ENCODE data around the gene PSG6. TPM values are rescaled to one million over a fixed set of nuclear protein-coding genes. Genes with fewer than 3 reads are reported as not detected.
"Not testable (repeated sequence)": the region's sequence is repeated elsewhere in the genome, so short reads cannot be mapped to it uniquely, and the experiment has no call there.

The PSG6 gene
- polyA plus RNA-seq: not detected

DNA sequence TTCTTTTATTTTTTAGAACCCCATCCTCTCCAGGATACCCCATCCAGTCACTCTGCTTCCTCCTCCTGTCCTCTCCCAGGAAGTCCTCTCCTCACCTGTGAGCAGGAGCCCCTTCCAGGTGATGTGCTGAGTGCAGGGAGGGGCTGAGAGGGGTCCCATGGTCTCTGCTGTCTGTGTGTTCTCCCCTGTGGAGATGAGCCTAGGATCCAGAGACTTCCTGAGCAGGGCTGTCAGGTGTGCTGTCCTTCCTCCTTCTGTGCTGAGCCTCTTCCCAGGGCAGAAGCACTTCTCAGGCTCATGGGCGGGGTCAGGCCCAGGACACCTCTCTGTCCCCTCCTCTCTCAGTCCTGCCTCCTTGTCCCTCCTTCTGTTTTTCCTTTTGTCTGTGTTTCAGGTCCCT is at the start of gene PSG6:
Gene PSG6 (minus strand): TSS at position 261 of the 400 bp plus-strand sequence. CDS start 102 bp downstream, at position 159.
- not testable (repeated sequence) for H3K27ac ChIP-seq (ENCODE audit: low read depth, low read length)
- 81 to 90% (median 86%) methylated on average over 1 of the region's 1 CpG for WGBS, 3 donors

DNA sequence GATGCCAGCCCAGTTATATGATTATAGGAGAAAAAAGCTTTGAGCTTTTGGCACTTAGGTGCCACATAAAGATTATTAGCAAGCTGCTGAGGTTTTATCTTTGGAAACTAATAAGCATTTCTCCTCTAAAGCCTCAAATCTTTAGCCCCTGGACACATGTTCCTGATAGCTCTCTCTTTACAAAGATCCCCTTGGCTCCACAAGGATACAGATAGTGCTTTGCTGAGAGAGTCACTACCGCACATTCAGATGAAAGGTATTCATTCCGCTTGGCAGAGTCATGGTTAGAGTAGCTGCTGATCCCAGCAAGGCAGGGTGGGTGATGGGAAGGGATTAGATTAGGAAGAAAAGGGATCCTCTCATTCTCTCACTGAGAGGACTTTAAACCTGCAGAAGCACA is 47.5 kb upstream of the PSG6 start:
- H3K27ac ChIP-seq (ENCODE audit: low read depth, low read length): no peak overlapping the region
- WGBS, 3 donors: 83 to 89% (median 89%) methylated on average over 2 of the region's 2 CpGs

DNA sequence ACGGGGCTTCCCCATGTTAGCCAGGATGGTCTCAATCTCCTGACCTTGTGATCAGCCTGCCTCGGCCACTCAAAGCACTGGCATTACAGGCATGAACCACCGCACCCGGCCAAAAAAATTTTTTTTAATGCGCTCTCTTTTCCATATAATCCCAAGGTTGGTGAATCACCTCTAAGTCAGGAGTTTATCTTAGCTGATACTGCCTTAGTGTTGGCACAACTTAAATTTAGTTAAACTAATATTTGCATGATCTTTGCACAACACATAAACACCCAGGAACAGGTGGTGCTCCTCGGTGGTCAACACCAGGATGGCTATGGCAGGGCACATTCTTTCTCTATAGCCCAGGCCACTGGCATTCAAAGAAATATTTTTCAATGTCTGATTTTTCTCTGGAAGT is 43.4 kb upstream of the PSG6 start:
- no peak overlapping the region for H3K27ac ChIP-seq (ENCODE audit: low read depth, low read length)
- WGBS, 3 donors: 79 to 89% (median 87%) methylated on average over 6 of the region's 6 CpGs

DNA sequence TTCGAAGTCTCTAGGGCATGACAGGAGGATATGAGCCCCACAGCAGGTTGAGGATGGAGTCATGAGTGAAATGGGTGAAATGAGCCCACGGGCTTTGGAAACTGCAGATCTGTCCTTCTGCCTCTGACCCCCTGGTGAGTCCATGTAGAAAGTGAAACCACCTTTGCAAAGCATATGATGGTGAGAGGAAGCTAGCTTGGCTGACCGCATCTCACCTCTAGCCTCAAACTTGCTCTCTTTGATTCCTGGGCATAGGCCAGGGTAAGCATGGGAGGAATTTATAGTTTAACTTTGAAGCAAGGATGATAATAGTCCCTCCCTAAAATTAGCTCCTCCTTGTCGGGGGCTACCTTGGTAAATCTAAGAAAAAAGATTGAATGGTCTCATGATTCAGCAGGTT is 34.4 kb upstream of the PSG6 start:
- WGBS, 3 donors: 50 to 69% (median 64%) methylated on average over 4 of the region's 4 CpGs

DNA sequence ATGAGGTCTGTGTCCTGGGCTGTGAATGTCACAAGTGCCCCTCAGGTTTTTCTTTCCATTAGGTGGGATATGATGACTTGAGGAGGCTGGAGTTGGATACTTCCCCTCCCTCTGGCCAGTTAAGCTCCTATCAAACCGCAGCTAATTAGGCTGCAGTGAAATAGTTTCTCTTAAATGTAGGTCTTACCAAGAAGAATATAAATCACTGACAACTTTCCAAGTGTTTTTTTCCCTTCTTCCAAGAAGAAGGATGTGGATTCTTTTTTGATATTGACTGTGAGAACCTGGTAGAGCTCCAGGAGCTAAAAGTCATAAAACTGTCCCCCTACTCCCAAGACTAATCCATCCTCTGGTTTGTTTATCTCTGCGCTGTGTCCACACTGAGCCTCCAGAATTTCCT is 33.8 kb upstream of the PSG6 start:
- not testable (repeated sequence) for H3K27ac ChIP-seq (ENCODE audit: low read depth, low read length)
- 48 to 63% (median 58%) methylated on average over 2 of the region's 2 CpGs for WGBS, 3 donors

More for the DNA sequence above, 34.4 kb upstream of the PSG6 start:
- not testable (repeated sequence) for H3K27ac ChIP-seq (ENCODE audit: low read depth, low read length)

DNA sequence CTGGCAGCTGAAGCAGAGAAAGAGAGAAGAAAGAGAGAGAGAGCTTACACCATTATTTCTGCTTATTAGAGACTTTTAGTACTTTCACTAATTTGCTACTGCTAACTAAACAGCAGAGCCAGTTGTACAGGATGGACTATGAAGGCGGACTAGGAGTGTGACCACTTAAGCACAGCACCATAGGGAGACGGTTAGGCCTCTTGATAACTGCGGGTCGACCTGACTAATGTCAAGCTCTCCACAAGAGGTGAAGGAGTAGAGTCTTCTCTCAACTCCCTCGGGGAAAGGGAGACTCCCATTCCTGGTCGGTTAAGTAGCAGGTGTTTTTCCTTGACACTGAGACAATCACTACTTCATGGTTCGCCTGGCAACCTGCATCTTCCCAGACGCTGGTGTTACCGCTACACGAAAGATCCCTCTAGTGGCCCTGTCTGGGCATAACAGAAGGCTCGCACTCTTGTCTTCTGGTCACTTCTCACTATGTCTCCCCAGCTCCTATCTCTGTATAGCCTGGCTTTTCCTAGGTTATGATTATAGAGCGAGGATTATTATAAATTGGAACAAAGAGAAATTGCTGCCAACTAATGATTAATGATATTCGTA is 24.6 kb upstream of the PSG6 start:
- WGBS, 3 donors: 33 to 46% (median 38%) methylated on average over 13 of the region's 13 CpGs
- no peak overlapping the region for H3K27ac ChIP-seq (ENCODE audit: low read depth, low read length)

DNA sequence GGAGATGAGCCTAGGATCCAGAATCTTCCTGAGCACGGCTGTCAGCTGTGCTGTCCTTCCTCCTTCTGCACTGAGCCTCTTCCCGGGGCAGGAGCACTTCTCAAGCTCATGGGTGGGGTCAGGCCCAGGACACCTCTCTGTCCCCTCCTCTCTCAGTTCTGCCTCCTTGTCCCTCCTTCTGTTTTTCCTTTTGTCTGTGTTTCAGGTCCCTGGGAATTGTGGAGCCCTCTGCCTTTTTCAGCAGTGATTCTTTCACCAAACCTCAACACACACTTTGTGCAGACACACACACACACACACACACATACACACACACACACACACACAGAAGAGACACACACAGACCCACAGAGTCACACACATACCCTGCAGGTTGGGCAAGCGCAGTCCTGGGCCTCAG is 19.4 kb upstream of the PSG6 start, which contains the start of gene PSG7:
Gene PSG7 (minus strand): TSS at position 101 of the 400 bp plus-strand sequence. CDS start 131 bp downstream, outside the sequence.
- not testable (repeated sequence) for H3K27ac ChIP-seq (ENCODE audit: low read depth, low read length)
- WGBS, 3 donors: 77 to 88% (median 83%) methylated on average over 3 of the region's 3 CpGs

DNA sequence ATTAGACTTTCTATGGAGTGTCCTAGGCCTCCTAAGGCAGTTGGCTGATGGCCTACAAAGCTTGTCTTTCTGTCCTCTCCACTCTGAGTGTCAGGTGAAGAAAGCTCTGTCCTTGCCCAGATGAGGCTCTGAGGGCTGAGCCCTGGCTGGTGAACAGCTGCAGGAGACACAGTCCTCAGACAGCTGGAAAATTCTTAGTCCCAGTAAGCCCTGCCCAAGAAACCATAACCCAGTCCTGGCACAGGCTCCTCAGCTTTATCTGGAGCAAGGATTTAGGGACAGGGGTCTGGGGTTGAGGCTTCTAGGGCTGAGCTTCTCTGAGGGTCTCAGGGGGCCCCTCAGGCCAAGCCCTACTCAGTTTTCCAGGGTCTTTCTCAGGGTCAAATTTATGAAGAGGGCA is 17.0 kb upstream of the PSG6 start:
- H3K27ac ChIP-seq (ENCODE audit: low read depth, low read length): not testable (repeated sequence)

DNA sequence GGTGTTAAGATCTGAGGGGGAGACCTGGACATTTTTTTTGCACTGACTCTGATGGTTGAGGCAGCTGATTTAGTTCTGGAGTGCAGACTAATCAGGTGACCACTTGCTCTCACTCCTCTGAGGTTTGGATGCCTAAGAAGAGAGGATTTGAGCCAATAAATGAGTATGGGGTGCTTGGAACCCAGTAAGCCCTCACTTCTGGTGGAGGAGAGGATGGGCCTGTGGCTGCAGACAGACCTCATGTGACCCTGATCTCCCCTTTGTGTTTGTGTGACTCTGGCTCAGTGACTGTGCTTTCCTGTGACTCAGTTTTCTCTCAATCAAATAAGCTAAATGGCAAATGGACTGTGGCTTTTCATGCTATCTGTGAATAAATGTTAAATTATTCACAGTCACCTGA is 16.5 kb upstream of the PSG6 start:
- H3K27ac ChIP-seq (ENCODE audit: low read depth, low read length): not testable (repeated sequence)

DNA sequence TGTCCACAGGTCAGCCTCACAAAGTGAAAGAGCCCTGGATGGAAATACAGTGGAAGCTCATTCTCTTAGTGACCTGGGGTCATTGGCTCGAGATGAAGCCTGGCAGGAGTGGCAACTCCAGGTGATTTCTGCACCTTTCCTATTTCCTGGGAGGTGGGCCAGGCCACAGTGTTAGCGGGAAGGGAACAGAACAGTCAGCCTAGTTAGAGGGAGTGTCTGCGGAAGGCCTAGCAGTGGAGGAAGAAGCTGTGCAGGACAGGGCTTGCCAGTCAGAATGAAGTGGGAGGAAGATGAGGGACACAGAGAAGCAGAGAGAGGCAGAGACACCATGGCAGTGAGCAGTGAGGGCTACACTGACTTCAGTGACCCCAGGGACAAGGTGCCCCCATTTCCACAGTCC is 15.7 kb upstream of the PSG6 start:
- WGBS, 3 donors: 61 to 84% (median 83%) methylated on average over 3 of the region's 3 CpGs

DNA sequence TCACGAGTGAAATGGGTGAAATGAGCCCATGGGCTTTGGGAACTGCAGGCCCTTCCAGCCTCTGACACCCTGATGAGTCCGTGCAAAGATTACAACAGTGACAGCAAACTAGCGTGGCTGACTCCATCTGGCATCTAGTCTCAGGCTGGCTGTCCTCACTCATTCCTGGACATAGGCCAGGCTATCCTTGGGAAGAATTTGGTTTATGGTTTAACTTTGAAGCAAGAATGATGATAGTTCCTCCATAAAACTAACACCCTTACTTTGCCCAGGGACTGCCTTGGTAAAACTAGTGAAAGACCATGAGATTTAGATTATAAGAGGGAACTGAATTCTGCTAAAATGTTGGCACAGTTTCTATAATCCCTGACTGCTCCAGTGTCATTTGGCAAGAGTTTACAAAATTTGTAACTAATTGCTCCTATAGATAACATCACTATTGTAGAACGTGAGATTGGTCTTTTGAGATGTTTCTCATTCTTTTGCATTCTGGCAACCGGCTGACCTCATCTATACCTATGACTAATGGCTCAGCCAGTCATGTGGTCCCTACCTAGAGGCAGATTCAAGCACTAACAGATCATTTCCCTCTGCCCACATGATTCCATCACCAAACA is 14.9 kb upstream of the PSG6 start:
- H3K27ac ChIP-seq (ENCODE audit: low read depth, low read length): not testable (repeated sequence)
- WGBS, 3 donors: 36 to 59% (median 57%) methylated on average over 5 of the region's 5 CpGs

More for the DNA sequence above, 15.7 kb upstream of the PSG6 start:
- H3K27ac ChIP-seq (ENCODE audit: low read depth, low read length): not testable (repeated sequence)

DNA sequence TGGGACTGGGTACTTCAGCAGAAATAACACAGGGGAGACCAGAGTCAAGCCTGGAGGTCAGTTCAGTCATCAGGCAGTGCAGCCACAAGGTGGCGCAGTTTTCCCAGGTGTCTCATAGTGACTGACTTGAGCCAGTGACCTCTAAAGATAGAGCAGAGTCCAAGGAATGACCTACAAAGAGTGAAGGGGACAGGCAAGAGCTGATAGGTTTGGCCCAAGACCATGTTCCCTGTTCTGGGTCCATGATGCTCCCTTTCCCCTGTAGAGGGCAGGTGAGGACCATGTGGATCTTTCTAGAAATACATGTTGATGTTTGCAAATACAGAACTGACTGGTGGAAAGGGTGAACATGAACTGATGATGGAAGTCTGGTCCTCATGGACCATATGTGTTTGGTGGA is 12.5 kb upstream of the PSG6 start:
- not testable (repeated sequence) for H3K27ac ChIP-seq (ENCODE audit: low read depth, low read length)
- WGBS, 3 donors: 0 to 9% (median 2%) methylated on average over 1 of the region's 1 CpG

DNA sequence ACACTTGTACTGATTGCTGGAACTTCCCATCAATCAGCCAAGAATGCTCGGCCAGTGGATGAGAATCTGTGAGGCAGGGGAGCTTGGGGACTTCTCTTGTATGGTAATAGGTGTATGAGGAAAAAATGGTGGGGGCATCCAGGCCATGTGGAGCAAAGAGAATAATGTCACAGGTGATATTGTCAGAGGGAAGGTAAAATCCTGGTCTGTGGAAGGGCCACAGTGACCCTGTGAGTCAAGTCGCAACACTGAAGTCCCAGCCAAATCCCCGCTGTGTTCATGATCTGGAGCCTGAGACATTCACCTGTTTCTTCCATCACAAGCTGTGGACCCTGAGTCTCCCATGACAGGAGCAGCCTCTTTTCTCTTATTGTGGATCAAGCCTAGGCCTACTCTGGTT is 11.2 kb upstream of the PSG6 start:
- 82 to 91% (median 84%) methylated on average over 3 of the region's 3 CpGs for WGBS, 3 donors
- H3K27ac ChIP-seq (ENCODE audit: low read depth, low read length): no peak overlapping the region

DNA sequence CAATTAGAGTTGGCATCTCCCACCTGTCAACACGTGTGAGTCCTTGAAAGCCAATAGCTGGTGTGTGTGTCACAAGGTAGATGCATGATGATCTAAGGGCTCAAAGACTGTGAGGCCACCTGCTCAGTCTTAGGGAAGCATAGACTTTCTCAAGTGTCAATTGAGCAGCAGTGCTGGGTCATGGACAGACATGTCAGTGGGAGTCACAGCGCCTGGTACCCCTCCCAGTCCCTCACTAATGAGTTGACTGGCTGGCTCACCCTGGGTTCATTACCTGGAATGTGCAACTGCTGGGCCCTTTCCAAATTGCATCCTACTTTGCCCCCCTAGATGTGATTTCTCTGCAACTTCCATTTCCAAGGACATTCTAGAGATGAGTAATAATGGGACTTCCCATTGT is 9.1 kb upstream of the PSG6 start:
- H3K27ac ChIP-seq (ENCODE audit: low read depth, low read length): no peak overlapping the region
- WGBS, 3 donors: 38 to 61% (median 51%) methylated on average over 2 of the region's 2 CpGs

DNA sequence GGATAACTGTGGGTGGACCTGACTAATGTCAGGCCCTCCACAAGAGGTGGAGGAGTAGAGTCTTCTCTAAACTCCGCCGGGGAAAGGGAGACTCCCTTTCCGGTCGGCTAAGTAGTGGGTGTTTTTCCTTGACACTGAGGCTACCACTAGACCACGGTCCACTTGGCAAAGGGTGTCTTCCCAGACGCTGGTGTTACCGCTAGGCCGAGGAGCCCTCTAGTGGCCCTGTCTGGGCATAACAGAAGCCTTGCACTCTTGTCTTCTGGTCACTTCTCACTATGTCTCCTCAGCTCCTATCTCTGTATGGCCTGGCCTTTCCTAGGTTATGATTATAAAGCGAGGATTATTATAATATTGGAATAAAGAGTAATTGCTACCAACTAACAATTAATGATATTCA is 5.4 kb upstream of the PSG6 start:
- WGBS, 3 donors: 43 to 45% (median 43%) methylated on average over 9 of the region's 9 CpGs
- H3K27ac ChIP-seq (ENCODE audit: low read depth, low read length): not testable (repeated sequence)

DNA sequence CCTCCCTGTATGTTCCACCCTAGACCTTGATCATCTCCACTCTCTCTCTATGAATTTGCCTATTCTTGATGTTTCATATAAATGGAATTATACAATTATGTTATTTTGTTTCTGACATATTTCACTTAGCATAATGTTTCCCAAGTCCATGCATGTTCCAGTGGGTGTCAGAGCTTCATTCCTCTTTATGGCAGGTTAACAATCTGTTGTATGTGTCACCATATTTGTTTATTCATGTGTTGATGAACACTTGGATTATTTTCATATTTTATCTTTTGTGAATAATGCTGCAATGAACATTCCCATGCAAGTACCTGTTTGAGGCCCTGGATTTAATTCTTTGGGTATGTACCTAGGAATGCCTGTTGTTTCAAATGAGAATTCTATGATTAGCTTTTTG is 3.3 kb upstream of the PSG6 start:
- not testable (repeated sequence) for H3K27ac ChIP-seq (ENCODE audit: low read depth, low read length)

DNA sequence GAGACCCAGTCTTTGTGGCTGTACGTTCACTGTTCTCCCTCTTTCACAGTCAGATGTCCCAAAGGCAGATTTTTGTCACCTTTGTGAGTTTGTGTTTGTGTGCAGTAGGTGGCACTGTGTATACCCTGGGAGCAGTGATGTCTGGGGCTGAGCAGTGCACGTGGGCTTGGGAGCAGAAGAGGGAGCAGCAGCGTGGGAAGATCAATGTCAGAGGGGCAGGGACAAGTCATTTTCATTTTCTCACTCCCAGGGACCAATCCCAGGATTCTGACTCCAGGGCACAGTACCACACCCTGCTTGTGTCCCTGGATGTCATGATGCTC is 2.0 kb upstream of the PSG6 start:
- 11 to 25% (median 19%) methylated on average over 3 of the region's 3 CpGs for whole genome bisulfite sequencing, 3 donors
- H3K27ac ChIP-seq (ENCODE audit: low read depth, low read length): no peak overlapping the region

DNA sequence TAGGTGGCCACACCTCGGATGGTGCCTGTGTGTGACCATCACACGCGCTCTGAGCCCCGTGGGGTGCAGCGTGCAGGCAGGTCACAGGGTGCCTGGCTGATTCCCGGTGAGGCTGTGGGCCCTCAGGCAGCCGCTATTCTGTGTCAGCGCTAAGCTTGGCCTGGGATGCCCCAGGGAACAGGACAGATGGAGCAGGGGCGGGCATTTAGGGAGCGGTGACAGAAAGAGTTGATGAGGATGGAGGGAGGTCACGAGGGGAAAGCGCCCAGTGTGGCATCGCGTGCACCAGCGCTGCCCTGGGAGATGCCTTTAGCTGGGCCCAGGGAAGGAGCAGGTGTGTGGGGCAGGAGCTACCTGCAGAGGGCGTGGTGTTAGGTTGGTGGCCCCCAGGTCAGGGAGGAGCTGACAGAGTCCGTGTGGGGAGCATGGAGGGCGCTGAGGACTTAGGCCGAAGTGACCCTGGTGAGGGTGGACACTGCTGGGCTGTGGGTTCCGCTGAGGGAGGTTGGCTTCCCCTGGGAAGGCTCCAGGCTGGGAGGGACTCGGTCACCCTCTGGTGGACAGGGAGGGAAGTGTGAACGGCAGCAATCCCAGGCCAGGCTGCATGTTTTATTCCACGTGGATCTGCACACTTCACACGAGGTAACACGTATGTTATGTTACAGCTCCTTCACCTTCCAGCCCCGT is 1.5 kb upstream of the PSG6 start:
- WGBS, 3 donors: 71% methylated on average over 24 to 26 of the region's 26 CpGs
- H3K27ac ChIP-seq (ENCODE audit: low read depth, low read length): not testable (repeated sequence)

DNA sequence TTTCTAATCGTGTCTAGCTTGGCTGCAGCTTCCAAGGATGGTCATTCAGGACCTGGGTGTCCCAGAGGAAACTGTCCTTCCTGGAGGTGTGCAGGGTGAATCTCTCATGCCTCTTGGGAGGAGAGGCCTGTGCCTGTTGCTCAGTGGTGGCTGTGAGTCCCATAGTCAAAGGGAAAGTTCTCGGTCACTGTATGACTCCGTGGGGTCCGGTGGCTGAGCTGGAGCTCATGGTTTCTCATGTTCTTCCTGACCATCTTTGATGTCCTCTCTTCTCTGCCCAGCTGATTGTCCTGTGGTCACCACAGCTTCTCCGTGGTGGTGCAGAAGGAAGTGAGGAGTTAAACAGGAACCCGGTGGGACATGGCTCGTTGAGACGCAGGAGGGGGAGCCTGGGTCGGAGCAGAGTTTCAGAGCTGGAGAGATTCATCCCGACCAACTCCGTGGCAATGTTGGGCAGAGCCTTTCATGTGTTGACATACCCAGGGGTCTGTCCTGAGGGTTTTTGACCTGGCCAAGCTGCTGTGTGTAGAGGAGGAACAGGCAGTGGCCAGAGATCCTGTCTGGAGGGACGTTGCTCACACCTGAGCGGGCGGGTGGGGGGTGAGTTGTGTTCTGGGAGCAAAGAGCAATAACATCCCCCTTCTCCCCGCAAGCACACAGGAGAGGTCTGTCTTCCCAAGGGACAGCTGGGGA is 829 bp upstream of the PSG6 start:
- WGBS, 3 donors: 74 to 79% (median 75%) methylated on average over 15 of the region's 15 CpGs
- not testable (repeated sequence) for H3K27ac ChIP-seq (ENCODE audit: low read depth, low read length)

DNA sequence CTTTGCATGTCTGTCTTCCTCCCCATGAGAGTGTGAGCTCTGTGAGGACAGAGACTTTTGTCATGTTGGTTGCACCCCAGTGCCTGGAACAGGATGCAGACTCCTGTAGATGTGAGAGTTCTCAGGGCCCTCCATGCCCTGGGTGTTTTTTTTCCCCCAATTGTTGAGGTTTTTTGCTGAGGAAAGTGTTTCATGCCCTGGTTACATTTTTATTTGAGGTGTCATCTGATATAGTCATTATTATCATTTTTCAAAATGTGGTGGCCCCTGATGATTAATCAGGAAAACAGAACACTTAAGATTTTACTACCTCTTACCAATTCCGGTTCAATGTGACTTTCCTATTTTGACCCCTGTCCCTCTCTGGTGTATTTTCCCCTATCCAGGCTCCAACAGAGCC is 763 bp downstream of the PSG6 start:
- WGBS, 3 donors: 77 to 89% (median 85%) methylated on average over 1 of the region's 1 CpG
- not testable (repeated sequence) for H3K27ac ChIP-seq (ENCODE audit: low read depth, low read length)
